NCI-H187 (cell line): Measurements from ENCODE around the gene PTTG1IP2.

Source experiments
- DNase-seq, 2 experiments: peaks; one replicate each; lab custom pipeline; 2025; lab: John Stamatoyannopoulos, UW

The PTTG1IP2 gene

GRCh38 chr7:90483251-90483650, 13.8 kb downstream of the PTTG1IP2 start:
- no peak for DNase-seq

- DNase-seq: no peak
Measured at GRCh38 chr7:90484706-90485105, 15.3 kb downstream of the PTTG1IP2 start.

GRCh38 chr7:90485734-90486316, 16.4 kb downstream of the PTTG1IP2 start:
- DNase-seq: no peak

GRCh38 chr7:90487808-90488207, 18.4 kb downstream of the PTTG1IP2 start:
- no peak for DNase-seq

- no peak for DNase-seq
Measured at GRCh38 chr7:90488220-90488619, 18.8 kb downstream of the PTTG1IP2 start.

GRCh38 chr7:90492250-90492649, 22.8 kb downstream of the PTTG1IP2 start:
- DNase-seq: no peak

- DNase-seq: no peak
Measured at GRCh38 chr7:90495241-90495640, 25.8 kb downstream of the PTTG1IP2 start.

- DNase-seq: no peak
Measured at GRCh38 chr7:90502539-90502938, 33.1 kb downstream of the PTTG1IP2 start.

- no peak for DNase-seq
Measured at GRCh38 chr7:90503367-90503766, 33.9 kb downstream of the PTTG1IP2 start.

- no peak for DNase-seq
Measured at GRCh38 chr7:90507692-90508091, 38.3 kb downstream of the PTTG1IP2 start.

- DNase-seq: no peak
Measured at GRCh38 chr7:90511776-90512175, 42.3 kb downstream of the PTTG1IP2 start.

- DNase-seq: no peak
Measured at GRCh38 chr7:90512821-90513254, 43.4 kb downstream of the PTTG1IP2 start.

GRCh38 chr7:90516257-90516656, 46.8 kb downstream of the PTTG1IP2 start:
- DNase-seq: no peak

GRCh38 chr7:90518630-90519029, 49.2 kb downstream of the PTTG1IP2 start:
- DNase-seq: no peak

- DNase-seq: no peak
Measured at GRCh38 chr7:90520484-90520883, 51.0 kb downstream of the PTTG1IP2 start.

- DNase-seq: no peak
Measured at GRCh38 chr7:90530263-90530662, 60.8 kb downstream of the PTTG1IP2 start.

GRCh38 chr7:90532231-90532929, 62.9 kb downstream of the PTTG1IP2 start:
- DNase-seq: no peak

GRCh38 chr7:90536449-90536848, 67.0 kb downstream of the PTTG1IP2 start:
- DNase-seq: no peak

GRCh38 chr7:90538405-90538804, 69.0 kb downstream of the PTTG1IP2 start:
- no peak for DNase-seq

- no peak for DNase-seq
Measured at GRCh38 chr7:90540406-90540805, 71.0 kb downstream of the PTTG1IP2 start.

GRCh38 chr7:90551036-90551435, 81.6 kb downstream of the PTTG1IP2 start:
- no peak for DNase-seq

GRCh38 chr7:90552521-90552920, 83.1 kb downstream of the PTTG1IP2 start:
- DNase-seq: no peak

- DNase-seq: no peak
Measured at GRCh38 chr7:90560730-90561129, 91.3 kb downstream of the PTTG1IP2 start.
